ENCODE results near the gene DIS3L2.
"Not testable (repeated sequence)": the region's sequence is repeated elsewhere in the genome, so short reads cannot be mapped to it uniquely, and the experiment has no call there.

The DIS3L2 gene

DNA sequence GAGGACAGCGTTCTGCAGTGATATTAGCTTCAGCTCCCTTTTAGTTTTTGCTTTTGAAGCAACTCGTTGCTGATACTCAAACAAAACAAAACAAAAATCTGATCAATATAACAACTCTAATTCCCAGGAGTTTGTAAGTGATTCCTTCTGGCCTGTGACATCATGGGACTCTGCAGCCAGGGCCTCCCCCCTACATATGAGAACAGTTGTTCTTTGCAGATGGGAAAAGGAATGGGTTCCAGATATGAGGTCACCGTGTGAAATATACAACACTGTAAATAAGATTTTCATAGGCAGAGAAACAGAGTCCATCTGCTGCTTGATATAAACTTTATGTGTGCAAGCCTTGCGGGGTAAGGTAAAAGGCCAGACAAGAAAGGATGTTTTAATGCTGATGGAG is 56.7 kb downstream of the DIS3L2 start:
- no peak for DNase-seq

DNA sequence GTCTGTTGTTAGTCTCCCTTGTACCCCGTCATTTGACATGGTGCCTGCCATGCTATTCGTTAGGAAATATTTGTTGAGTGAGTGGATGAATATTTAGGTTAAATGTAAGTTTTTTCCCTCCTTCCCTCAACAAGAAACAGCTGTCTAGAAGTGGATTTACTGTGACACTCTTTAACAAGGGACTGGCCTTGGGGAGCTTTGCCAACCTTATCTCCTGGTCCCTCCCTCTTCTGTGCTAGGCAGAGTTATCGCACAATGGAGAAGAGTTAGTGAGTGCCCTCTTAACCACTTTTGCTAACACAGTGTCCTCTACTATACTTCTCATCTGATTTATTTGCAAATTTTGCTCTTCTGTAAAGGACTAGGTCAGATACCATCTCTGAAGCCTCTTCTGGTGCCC is 61.2 kb downstream of the DIS3L2 start:
- DNase-seq = no peak

DNA sequence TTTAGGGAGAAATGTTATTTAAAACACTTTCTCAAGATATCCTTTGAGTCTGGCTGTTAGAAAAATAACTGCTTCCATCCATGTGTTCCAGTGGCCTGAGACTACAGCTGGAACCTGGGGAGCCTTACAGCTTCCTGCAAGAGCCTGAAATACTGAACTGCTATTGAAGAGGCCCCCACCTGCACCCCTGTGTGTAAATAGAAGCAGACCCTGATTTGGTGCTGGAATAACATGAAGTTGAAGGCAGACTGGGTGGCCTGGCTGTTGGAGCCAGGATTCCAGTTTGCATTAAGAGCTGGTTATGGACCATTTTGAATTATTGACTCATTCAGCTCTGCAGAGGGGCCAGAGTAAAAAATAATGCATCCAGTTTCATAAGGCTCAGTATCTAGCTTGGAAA is 61.9 kb downstream of the DIS3L2 start:
- DNase-seq = no peak

DNA sequence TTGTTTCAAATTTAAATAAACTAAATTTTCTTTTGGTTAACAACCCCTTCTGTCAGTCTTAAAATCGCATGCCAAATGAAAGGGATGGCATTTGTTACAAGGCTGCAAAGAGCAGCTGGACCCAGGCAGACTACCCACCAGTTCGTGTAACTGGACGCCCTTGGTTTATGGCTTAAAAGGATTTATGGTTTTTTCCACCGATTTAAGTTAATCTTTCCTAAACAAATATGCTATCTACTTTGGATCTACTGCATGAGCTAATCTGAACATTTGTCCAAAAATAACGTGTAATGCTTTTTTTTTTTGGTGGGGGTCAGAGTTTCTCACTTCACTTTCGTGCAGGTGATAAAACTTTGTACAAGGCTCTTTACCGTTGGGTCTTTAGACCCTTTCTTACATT is 62.9 kb downstream of the DIS3L2 start:
- DNase-seq = no peak

DNA sequence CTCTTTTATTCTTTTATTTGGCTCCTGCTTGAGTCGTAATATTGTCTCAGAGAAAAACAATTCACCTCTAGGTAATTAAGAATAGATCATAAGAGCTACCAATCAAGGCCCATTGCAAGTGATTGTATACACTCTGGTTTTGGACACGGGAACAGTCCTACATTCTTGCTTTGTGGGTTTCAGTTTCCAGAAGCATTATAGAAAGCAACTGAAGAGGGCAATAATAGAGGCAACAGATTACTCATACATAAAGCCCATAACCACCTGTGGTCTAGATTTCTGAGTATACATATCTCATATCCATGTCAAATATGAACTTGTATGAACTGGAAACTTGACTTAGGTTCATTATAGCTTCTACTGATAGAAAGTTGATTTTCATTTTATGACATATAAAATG is 65.4 kb downstream of the DIS3L2 start:
- no peak for DNase-seq

DNA sequence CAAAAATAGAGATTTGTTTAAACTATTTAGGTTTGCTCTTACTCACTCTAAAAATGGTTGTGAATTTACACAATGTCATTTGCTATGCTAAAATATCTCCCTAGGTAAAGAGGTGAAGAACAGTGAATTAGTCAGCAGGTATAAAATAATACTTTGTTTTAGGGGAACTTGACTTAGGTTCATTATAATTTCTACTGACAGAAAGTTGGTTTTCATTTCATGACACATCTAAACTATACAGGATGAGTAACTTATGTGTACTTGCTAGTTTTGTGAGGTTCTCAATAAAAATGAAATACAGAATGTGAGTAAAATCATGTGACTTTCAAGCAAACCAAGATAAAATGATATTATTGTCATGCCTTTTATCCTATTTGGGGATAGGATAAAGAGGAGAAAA is 66.0 kb downstream of the DIS3L2 start:
- DNase-seq = no peak

DNA sequence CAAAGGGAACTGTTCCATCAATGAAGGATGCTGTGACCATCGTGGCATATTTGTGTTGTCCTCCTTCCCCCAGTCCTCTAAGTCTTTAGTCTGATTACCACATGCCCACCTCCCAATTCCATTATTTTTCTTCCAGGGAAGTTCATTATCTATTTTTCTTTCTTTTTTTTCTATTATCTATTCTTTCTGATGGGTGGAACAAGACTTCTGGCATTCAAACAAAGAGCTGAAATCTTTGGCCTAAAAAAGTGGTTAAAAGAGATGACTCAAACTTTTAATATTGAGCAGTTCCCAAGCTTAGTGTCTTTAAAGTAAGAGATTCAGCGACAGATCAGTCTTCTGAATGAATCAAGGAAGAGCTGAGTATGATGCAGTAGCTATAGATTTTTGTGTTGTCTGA is 66.6 kb downstream of the DIS3L2 start:
- DNase-seq = no peak

DNA sequence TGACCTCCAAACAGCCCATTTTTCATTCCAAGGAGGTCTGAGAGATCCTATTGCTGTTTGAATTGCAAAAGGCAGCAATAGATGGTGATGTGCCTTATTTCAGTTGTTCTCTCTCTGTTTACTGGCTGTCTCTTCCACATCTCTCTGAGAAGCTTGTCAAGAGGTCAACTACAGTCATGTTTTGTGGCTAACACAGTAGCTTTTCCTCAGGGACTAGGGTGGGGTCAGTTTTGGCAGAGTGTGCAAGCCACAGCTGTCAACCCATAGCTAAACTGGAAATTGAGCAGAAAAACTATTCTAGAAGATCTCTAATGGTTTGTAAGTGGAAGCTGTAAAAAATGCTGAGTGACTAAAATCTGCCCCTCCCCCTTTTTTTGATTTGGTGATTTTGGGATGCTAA is 67.1 kb downstream of the DIS3L2 start:
- no peak for DNase-seq

DNA sequence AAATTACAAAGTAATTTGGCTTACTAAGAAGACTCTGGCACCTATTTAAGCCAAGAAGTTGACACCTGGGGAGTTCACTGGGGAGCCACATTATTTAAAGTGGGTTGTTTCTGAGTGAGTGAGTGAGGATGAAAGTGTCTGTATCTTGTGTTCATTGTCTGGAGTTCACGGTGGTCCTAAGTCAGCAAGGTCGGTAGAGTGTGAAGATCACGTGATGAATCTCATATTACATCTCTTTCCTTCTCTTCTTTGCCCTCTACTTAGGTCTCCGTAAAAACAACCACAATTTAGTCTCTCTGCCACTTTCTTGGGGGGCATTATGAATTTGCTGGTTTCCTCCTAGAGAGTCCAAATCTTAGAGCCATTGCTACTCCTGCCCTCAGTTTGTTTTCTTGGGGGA is 67.8 kb downstream of the DIS3L2 start:
- no peak for DNase-seq

DNA sequence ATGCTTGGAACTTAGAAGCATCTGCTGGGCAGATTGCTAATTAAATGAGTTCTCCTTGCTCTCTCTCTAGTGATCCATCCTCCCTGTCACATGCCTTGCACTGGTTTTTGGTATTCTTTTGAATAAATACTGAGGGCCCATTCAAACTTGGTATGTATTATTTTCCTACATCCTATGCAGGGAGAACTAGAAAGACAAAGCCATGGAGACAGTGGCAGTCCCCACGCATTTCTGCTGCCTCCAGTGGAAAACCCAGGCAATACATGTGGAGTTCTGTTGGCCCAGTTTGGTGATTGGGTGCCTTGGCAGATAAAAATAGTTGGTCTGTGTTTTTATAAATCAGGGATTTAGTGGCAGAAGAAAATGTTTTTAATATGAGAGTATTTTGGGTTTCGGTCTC is 68.7 kb downstream of the DIS3L2 start:
- no peak for DNase-seq

DNA sequence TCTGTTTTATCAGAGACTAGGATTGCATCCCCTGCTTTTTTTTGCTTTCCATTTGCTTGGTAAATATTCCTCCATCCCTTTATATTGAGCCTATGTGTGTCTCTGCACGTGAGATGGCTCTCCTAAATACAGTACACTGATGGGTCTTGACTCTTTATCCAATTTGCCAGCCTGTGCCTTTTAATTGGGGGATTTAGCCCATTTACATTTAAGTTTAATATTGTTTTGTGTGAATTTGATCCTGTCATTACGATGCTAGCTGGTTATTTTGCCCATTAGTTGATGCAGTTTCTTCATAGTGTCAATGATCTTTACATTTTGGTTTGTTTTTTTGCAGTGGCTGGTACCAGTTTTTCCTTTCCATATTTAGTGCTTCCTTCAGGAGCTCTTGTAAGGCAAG is 73.8 kb downstream of the DIS3L2 start:
- DNase-seq = not testable (repeated sequence)

DNA sequence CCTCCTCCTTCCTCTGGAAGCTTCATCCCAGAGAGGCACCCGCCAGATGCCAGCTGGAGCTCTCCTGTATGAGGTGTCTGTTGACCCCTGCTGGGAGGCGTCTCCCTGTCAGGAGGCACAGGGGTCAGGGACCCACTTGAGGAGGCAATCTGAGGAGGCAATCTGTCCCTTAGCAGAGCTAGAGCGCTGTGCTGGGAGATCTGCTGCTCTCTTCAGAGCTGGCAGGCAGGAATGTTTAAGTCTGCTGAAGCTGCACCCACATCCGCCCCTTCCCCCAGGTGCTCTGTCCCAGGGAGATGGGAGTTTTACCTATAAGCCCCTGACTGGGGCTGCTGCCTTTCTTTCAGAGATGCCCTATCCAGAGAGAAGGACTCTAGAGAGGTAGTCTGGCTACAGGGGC is 75.4 kb downstream of the DIS3L2 start:
- not testable (repeated sequence) for DNase-seq

DNA sequence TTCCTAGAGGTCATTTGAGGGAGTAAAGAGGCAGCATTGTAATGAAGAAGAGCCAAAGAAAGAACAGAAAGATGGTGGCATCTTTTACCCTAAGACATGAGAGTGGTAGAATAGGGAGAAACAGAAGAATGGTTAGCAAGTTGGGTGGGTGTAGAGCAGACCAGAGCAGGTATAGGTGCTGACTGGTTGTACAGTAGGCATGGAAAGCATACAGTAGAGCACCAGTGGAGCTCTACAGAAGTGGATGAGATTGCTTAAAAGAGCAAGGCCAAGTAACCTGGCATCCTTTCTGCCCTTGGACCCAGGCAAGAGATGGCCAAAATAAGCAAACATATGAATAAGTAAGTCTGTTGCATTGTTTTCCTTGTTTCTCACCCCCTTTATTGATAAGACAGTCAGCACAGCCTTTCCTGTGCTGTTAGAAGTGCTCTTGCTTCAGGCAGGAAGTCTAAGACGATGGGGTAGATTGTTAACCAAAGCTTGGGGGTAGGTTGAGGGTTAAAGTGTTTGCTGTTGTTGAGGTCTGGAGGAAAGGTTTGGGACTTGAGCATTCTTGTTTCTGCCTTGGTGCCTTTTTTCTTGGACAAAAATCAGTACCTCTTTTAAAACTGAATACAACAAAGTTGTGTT is 76.9 kb downstream of the DIS3L2 start:
- no peak for DNase-seq

DNA sequence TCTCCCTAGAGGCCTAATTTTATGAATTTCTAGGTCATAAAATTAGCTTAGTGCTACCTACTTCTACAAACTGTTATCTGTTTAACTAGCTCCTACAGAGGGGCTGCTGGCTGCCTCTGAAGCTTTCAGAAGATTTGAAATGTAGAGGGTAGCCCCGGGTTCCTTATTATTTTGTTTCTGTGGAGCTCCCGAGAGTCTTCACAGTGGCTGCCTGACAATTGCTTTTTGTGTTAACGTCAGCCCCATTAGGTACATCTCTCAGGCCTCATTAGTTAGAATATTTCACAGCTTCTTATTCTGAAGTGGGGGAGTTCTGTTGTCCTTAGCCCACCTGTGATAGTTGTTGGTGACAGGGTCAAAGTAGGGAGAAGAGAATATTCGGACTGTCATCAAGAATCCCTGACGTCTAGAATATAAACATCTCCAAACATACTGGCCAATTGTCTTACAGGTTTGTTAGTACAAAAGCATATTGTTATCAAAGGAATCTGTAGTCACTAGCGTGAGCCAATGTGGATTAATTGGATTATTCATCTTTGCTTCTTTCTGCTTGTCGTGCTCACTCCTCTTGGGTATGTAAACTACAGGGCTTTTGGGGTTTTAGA is 77.5 kb downstream of the DIS3L2 start:
- no peak for DNase-seq

DNA sequence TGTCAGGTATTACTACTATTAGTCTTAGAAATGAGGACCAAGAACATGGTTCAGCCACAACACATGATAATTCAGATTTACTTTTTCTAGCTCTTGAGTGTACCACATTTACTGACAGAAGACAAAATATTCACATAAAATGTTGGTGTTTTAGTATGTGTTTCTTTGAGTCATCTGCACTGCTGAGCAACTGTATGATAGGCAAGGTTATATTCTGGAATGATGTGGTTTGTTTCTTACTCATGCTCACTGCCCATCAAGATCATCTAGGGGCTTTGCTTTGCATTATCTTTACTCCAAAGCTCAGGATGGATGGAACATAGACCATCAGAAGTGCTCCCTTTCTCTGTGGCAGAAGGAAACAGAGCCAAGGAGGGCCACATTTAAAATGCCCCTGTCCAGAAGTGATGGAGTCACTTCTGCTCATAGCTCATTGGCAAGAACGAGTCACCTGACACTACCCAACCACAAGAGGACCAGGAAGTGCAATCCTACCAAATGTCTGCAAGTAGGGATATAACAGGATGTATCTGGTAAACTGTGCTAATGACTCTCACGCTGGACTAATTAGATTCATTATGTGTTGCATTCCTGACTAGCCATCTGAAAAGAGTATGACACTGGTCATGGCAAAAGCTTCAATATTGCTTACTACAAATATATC is 81.5 kb downstream of the DIS3L2 start:
- DNase-seq = no peak

DNA sequence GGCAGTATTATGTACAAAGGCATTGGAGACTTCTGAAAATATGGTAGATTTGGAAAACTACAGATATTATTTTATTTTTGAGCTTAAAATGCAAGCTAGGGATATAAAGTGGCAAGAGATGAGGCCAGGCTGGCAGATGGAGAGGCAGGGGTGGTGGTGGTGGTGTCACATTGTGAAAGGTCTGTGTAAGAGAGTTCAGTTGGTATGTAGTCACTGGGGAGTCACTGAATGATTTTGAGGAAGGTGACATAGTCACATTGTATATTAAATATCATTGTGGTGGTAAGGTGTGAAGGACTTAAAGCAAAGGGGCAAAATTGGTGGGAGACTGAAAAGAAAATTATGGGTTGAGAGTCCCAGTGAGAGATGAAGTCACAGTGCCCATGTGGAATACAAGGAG is 82.5 kb downstream of the DIS3L2 start:
- DNase-seq = no peak

DNA sequence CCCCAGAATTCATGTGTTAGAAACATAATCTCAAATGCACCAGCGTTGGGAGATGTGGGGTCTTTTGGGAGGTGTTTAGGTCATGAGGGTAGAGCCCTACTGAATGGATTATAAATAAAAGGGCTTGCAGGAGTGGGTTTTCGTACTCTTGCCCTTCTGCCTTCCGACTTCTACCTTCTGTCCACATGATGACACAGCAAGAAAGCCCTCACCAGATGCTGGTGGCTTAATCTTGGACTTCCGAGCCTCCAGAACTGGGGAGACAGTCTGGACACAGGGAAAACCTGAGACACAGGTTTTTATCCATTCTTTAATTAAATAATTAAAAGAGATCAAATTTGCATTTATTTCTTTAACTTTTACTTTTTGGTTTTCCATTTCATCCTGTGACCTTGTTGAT is 87.8 kb downstream of the DIS3L2 start:
- no peak for DNase-seq

DNA sequence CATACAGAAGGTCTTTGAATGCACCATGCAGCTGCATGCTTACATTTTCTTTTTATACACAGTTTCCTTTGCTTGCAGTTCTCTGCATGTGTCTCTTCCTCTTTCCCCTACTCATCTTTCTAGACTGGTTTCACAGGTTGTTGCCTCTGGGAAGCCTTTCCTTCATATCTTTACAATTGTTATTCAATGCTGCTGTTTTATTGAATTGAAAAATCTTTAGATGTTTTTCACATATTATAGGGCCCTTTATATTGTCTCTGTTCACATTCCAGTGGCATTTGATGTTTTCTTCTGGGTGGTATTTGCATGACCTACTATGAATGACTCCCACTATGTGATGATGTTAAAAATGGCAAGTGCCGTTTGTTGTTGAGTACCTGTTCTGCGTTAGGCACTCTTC is 91.1 kb downstream of the DIS3L2 start:
- DNase-seq = no peak

DNA sequence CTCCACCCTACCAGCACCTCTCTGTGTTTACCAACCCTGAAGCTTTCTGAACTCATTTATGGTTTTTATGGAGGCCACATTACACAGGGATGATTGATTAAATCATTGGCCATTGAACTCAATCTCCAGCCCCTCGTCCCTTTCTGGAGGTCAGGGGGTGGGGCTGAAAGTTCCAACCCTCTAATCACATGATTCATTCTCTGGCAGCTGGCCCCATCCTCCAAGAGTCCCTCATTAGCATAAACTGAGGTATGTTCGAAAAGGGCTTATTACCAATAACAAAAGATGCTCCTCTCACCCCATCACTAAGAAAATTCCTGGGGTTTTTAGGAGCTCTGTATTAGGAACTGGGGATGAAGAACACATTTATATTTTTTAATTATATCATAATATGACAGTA is 92.3 kb downstream of the DIS3L2 start:
- no peak for DNase-seq

DNA sequence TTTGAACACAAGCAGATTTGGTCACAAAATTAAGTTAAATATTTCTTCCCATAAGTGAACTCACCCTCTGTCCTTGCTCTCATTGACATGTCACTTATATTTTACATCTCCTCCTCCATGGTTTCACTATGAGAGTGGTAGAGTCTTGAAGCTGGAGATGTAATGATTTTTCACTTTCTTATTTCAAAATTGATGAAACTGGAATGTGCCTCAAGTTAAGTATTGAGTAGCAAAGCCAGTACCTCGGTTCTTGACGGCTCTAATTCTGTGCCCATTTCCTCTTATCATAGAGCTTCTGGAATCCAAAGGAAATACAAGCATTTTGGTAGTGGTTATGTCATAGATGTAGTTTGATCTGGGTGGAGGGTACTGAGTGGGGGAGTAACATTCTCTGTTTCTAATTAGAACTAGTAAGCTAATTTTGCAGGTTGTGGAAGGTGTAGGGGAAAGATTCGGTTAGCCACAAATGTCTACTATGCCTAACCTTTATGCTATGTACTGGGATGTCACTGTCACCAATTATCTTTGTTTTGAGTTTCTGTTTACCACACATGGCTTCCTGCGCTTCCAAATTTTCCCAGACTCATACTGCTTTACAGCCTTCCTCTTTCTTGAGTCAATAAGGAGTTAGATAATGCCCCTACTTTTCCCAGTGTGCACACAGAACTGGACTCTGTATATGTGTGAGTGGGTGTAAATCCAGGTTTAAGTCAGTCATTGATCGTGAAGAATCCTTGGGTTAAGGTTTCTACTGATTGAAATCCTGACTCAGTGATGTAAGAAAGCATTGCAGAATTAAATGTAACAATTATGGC is 96.8 kb downstream of the DIS3L2 start:
- DNase-seq = no peak

DNA sequence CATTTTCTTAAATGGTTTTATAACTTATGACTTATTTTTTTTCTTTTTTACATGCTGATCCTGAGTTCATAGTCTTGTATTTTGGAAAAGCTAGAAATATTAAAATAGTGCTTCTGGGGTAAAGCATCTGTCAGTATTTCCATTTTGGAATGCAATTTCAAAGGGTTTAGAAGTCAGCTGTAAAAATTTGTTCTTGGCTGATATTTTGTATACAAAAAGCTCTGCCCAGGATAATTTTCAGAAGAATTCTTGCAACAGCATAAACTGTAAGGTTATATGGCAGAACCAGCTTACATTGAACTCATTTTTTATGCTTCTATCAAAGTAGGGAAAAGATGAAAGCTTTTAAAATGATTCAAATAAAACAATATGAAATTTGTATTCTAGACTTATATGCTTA is 97.4 kb downstream of the DIS3L2 start:
- no peak for DNase-seq

DNA sequence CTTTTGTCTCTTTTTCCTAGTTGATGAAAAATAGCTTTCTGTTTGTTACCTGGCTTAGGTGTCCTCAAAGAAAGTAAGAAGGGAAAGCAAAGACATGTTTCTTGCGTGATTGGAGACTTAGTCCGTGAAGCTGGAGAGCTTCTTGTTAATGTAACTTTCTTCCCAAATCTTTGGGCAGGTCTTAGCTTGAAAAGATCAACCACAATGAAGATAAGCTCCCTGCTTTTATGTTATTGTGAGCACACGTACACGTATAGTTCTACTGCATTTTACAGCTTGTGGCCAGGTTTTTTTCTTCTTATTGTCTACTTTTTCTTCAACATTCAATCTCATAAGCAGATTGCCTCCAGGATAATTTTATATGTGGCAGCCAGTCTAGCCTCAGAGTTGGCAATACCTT is 99.8 kb downstream of the DIS3L2 start:
- DNase-seq = no peak

DNA sequence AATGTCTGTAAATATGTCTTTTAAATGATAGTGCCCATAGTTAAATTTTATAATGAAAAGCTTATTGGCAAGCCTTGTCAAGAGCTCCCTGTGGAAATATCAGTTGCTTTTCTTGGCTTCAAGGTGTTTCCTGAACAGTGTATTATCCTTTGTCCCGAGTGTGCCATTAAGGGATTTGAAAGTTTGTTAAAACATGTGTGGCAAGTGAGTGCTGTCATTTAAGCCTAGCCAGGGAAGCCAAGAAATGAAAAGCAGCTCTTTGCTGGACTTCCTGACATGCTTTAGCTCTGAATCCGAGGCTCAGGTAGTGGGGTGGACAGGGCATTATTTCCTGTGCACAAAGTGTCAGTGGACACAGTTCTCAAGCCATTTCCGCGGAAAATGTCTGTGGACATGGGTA is 111.5 kb downstream of the DIS3L2 start:
- no peak for DNase-seq

DNA sequence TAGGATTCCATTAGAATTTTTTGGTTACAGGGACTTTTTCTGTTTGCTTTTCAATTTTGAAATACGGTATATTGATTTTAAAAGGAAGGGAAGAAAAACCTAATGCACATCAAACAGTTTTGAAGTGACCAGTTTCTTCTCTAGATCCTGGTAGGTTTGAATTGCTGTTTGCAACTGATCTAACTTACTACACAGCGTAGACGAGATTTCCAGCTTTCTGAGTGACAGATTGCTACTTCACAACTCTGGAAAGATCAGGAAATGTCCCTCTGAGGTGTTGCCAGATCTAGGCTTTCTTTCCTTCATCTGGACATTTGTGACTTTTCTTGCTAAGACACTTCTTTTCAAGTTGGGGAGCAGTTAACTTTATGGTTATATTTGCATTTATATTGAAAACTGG is 112.2 kb downstream of the DIS3L2 start:
- no peak for DNase-seq

All from NCI-H1092 (cell line).